ENCODE data around the gene PPIL1.
"Not testable (repeated sequence)": the region's sequence is repeated elsewhere in the genome, so short reads cannot be mapped to it uniquely, and the experiment has no call there.

The PPIL1 gene

GRCh38 chr6:36813047-36813446 lies 61.6 kb downstream of the PPIL1 start:
- DNase-seq = not testable (repeated sequence)

GRCh38 chr6:36809941-36810803 lies 64.4 kb downstream of the PPIL1 start:
- no peak for DNase-seq

- no peak for DNase-seq
These were observed 65.4 kb downstream of the PPIL1 start for GRCh38 chr6:36809156-36809555.

GRCh38 chr6:36808634-36809033 lies 66.0 kb downstream of the PPIL1 start:
- no peak for DNase-seq

GRCh38 chr6:36807750-36808149 lies 66.9 kb downstream of the PPIL1 start:
- no peak for DNase-seq

- no peak for DNase-seq
These were observed 67.5 kb downstream of the PPIL1 start for GRCh38 chr6:36807143-36807542.

- DNase-seq = no peak
These were observed 68.7 kb downstream of the PPIL1 start for GRCh38 chr6:36805917-36806316.

GRCh38 chr6:36805096-36805797 lies 69.4 kb downstream of the PPIL1 start:
- no peak for DNase-seq

All from effector CD8-positive, alpha-beta T cell (primary cell).